ENCODE measurements around the gene TTC17.
"Not testable (repeated sequence)": the region's sequence is repeated elsewhere in the genome, so short reads cannot be mapped to it uniquely, and the experiment has no call there.

The TTC17 gene

DNA sequence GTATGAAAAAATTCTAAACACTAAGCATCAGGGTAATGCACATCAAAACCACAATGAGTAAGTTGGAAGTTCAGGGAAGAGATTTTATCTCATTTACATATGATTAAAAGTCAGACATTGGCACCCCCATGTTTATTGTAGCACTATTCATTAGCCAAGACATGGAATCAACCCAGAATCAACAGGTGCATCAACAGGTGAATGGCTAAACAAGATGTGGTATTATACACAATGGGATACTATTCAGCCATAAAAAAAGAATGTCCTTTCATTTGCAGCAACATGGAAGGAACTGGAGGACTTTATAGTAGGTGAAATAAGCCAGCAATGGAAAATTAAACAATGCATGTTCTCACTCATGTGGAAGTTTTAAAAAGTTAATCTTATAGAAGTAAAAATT lies 17.6 kb upstream of the TTC17 start:
- no peak overlapping the region for H3K9ac ChIP-seq (ENCODE audit: low read length)
- no peaks in the 10 kb centered on the region for H3K9me2 ChIP-seq (replicated peaks; ENCODE audit: insufficient read depth, low read length)
- no peaks in the 10 kb centered on the region for H3K9me3 ChIP-seq (ENCODE audit: insufficient read depth, low read length)
- H4K20me1 ChIP-seq (ENCODE audit: low read depth, low read length) = no peaks in the 10 kb centered on the region
- no peak overlapping the region for H3K4me3 ChIP-seq (ENCODE audit: insufficient read depth, low read length, poor library complexity, severe bottlenecking)
- H3F3A ChIP-seq (ENCODE audit: insufficient read depth) = peaks cover 4% of the 10 kb centered on the region; the same call in 1 of the 2 replicates
- H3K4me2 ChIP-seq (ENCODE audit: low read depth, low read length, poor library complexity, severe bottlenecking) = no peak overlapping the region
- peaks cover 23% of the 10 kb centered on the region; the same call in 1 of the 2 replicates for H3K36me3 ChIP-seq (ENCODE audit: low read length)
- TF ChIP-seq EZH2phosphoT487 (conservative IDR thresholded peaks at IDR 0.05; ENCODE audit: low read length) = no peak
- no peak for TF ChIP-seq CTCF (IDR thresholded peaks at IDR 0.05; ENCODE audit: insufficient read depth, low read length, poor library complexity, severe bottlenecking)
- H3K79me2 ChIP-seq (ENCODE audit: insufficient read depth, low read length) = no peaks in the 10 kb centered on the region
- no peaks in the 10 kb centered on the region for H3K27me3 ChIP-seq (ENCODE audit: low read length)
- no peak overlapping the region for H2AFZ ChIP-seq (ENCODE audit: low read depth, low read length, severe bottlenecking)
- no peak overlapping the region for H3K27ac ChIP-seq (ENCODE audit: low read depth, low read length)

DNA sequence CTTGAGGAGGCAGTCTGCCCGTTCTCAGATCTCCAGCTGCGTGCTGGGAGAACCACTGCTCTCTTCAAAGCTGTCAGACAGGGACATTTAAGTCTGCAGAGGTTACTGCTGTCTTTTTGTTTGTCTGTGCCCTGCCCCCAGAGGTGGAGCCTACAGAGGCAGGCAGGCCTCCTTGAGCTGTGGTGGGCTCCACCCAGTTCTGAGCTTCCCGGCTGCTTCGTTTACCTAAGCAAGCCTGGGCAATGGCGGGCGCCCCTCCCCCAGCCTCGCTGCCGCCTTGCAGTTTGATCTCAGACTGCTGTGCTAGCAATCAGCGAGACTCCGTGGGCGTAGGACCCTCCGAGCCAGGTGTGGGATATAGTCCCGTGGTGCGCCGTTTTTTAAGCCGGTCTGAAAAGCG lies 7.3 kb upstream of the TTC17 start:
- H3K36me3 ChIP-seq (ENCODE audit: low read length) = not testable (repeated sequence)

DNA sequence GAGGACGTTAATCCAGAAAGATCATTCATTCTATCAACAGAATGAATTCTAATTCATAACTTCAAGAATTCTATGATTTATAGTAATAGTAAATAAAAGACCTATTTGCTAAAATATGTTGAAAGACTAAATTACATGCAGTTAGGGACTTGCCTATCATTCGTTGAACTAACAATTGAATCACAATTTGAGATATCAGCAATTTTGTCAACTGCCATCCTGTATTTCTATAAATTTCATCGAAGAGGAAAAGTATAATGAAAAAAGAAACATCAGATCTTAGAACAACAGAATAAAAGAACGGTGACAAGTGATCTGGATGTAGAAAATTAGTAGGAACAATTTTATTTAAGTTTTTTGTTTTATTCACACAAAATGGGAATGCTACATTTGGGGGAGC lies 4.4 kb upstream of the TTC17 start:
- H3K9me2 ChIP-seq (replicated peaks; ENCODE audit: insufficient read depth, low read length) = no peaks in the 10 kb centered on the region
- no peaks in the 10 kb centered on the region for H3F3A ChIP-seq (ENCODE audit: insufficient read depth)
- H3K27ac ChIP-seq (ENCODE audit: low read depth, low read length) = no peak overlapping the region
- no peak overlapping the region for H3K9ac ChIP-seq (ENCODE audit: low read length)
- no peaks in the 10 kb centered on the region for H3K27me3 ChIP-seq (ENCODE audit: low read length)
- no peak overlapping the region for H3K4me2 ChIP-seq (ENCODE audit: low read depth, low read length, poor library complexity, severe bottlenecking)
- H3K79me2 ChIP-seq (ENCODE audit: insufficient read depth, low read length) = peaks cover 4% of the 10 kb centered on the region
- no peaks in the 10 kb centered on the region for H3K36me3 ChIP-seq (ENCODE audit: low read length)
- H3K9me3 ChIP-seq (ENCODE audit: insufficient read depth, low read length) = no peaks in the 10 kb centered on the region
- H4K20me1 ChIP-seq (ENCODE audit: low read depth, low read length) = no peaks in the 10 kb centered on the region
- no peak overlapping the region for H2AFZ ChIP-seq (ENCODE audit: low read depth, low read length, severe bottlenecking)
- no peak for TF ChIP-seq EZH2phosphoT487 (conservative IDR thresholded peaks at IDR 0.05; ENCODE audit: low read length)
- no peak for TF ChIP-seq CTCF (IDR thresholded peaks at IDR 0.05; ENCODE audit: insufficient read depth, low read length, poor library complexity, severe bottlenecking)
- no peak overlapping the region for H3K4me3 ChIP-seq (ENCODE audit: insufficient read depth, low read length, poor library complexity, severe bottlenecking)

More for the DNA sequence above, 7.3 kb upstream of the TTC17 start:
- H3K9ac ChIP-seq (ENCODE audit: low read length); H2AFZ ChIP-seq (ENCODE audit: low read depth, low read length, severe bottlenecking); H3K27me3 ChIP-seq (ENCODE audit: low read length); H3K4me2 ChIP-seq (ENCODE audit: low read depth, low read length, poor library complexity, severe bottlenecking); H3K4me3 ChIP-seq (ENCODE audit: insufficient read depth, low read length, poor library complexity, severe bottlenecking); H3K9me3 ChIP-seq (ENCODE audit: insufficient read depth, low read length); H3K27ac ChIP-seq (ENCODE audit: low read depth, low read length); H4K20me1 ChIP-seq (ENCODE audit: low read depth, low read length); H3K79me2 ChIP-seq (ENCODE audit: insufficient read depth, low read length); H3K9me2 ChIP-seq (replicated peaks; ENCODE audit: insufficient read depth, low read length); H3F3A ChIP-seq (ENCODE audit: insufficient read depth): not testable (repeated sequence)

GRCh38 chr11:43356336-43356735 lies 2.4 kb upstream of the TTC17 start:
- no peak overlapping the region for H3K4me3 ChIP-seq (ENCODE audit: insufficient read depth, low read length, poor library complexity, severe bottlenecking)
- H3K27me3 ChIP-seq (ENCODE audit: low read length) = no peaks in the 10 kb centered on the region
- TF ChIP-seq CTCF (IDR thresholded peaks at IDR 0.05; ENCODE audit: insufficient read depth, low read length, poor library complexity, severe bottlenecking) (no peak), EZH2phosphoT487 (conservative IDR thresholded peaks at IDR 0.05; ENCODE audit: low read length) (no peak)
- no peaks in the 10 kb centered on the region; the same call in 1 of the 2 replicates for H4K20me1 ChIP-seq (ENCODE audit: low read depth, low read length)
- no peaks in the 10 kb centered on the region for H3F3A ChIP-seq (ENCODE audit: insufficient read depth)
- no peaks in the 10 kb centered on the region for H3K9me3 ChIP-seq (ENCODE audit: insufficient read depth, low read length)
- no peak overlapping the region for H3K4me2 ChIP-seq (ENCODE audit: low read depth, low read length, poor library complexity, severe bottlenecking)
- no peak overlapping the region for H2AFZ ChIP-seq (ENCODE audit: low read depth, low read length, severe bottlenecking)
- peaks cover 24% of the 10 kb centered on the region for H3K79me2 ChIP-seq (ENCODE audit: insufficient read depth, low read length)
- no peaks in the 10 kb centered on the region for H3K36me3 ChIP-seq (ENCODE audit: low read length)
- no peak overlapping the region for H3K9ac ChIP-seq (ENCODE audit: low read length)
- no peak overlapping the region for H3K27ac ChIP-seq (ENCODE audit: low read depth, low read length)
- no peaks in the 10 kb centered on the region for H3K9me2 ChIP-seq (replicated peaks; ENCODE audit: insufficient read depth, low read length)

All from SU-DHL-6 (cell line).